HEK293 (cell line): Measurements from ENCODE around the gene TPRA1.

ENCODE experiments used
- KLF10 ChIP-seq: fragments of 450-650 bp; IDR thresholded peaks from 2 replicates; pipeline ENCODE4 v1.5.1; 2018; ENCODE audit warnings: missing biosample characterization, mild to moderate bottlenecking, missing genetic modification characterization
- PRDM10 ChIP-seq: fragments of 450-650 bp; formaldehyde crosslinking; IDR thresholded peaks from 2 replicates; pipeline ENCODE4 v1.5.1; 2016; ENCODE audit warnings: missing biosample characterization, missing genetic modification characterization
- PRDM6 ChIP-seq: fragments of 450-650 bp; formaldehyde crosslinking; IDR thresholded peaks from 2 replicates; pipeline ENCODE4 v1.5.1; 2017; ENCODE audit warnings: missing biosample characterization, missing genetic modification characterization
- RBAK ChIP-seq: fragments of 450-650 bp; formaldehyde crosslinking; IDR thresholded peaks from 2 replicates; pipeline ENCODE4 v1.5.1; 2016; ENCODE audit warnings: missing biosample characterization, missing genetic modification characterization
- SETDB1 ChIP-seq: IDR thresholded peaks from one replicate; pipeline ENCODE4 v1.6.1; 2017; ENCODE audit warnings: mild to moderate bottlenecking, low read length, moderate library complexity, mixed read lengths; ENCODE audit not compliant: insufficient read length
- SP2 ChIP-seq: fragments of 450-650 bp; formaldehyde crosslinking; IDR thresholded peaks from 2 replicates; pipeline ENCODE4 v1.5.1; 2016; ENCODE audit warnings: missing biosample characterization, missing genetic modification characterization
- SP7 ChIP-seq: fragments of 450-650 bp; formaldehyde crosslinking; IDR thresholded peaks from 2 replicates; pipeline ENCODE4 v1.5.1; 2016; ENCODE audit warnings: missing biosample characterization, missing genetic modification characterization
- TRIM28 ChIP-seq: IDR thresholded peaks from 2 replicates; pipeline ENCODE4 v1.6.1; 2011; ENCODE audit warnings: low read length, control low read depth, borderline replicate concordance
- ZBTB11 ChIP-seq: fragments of 450-650 bp; formaldehyde crosslinking; conservative IDR thresholded peaks from 2 replicates; pipeline ENCODE4 v1.5.1; 2016; ENCODE audit warnings: low read depth, missing biosample characterization, missing genetic modification characterization
- ZBTB26 ChIP-seq: fragments of 450-650 bp; formaldehyde crosslinking; optimal IDR thresholded peaks from 2 replicates; pipeline ENCODE3; 2016; ENCODE audit warnings: missing biosample characterization, mild to moderate bottlenecking, missing genetic modification characterization
- ZBTB44 ChIP-seq: fragments of 450-650 bp; IDR thresholded peaks from 2 replicates; pipeline ENCODE4 v1.5.1; 2018; ENCODE audit warnings: missing biosample characterization, mild to moderate bottlenecking, missing genetic modification characterization
- ZBTB8A ChIP-seq: fragments of 450-650 bp; formaldehyde crosslinking; IDR thresholded peaks from 2 replicates; pipeline ENCODE4 v1.5.1; 2016; ENCODE audit warnings: missing biosample characterization, missing genetic modification characterization
- ZFP37 ChIP-seq: fragments of 450-650 bp; formaldehyde crosslinking; IDR thresholded peaks from 2 replicates; pipeline ENCODE4 v1.5.1; 2016; ENCODE audit warnings: missing biosample characterization, missing genetic modification characterization
- ZNF280D ChIP-seq: fragments of 450-650 bp; formaldehyde crosslinking; IDR thresholded peaks from 2 replicates; pipeline ENCODE4 v1.5.1; 2016; ENCODE audit warnings: missing biosample characterization, missing genetic modification characterization
- ZNF335 ChIP-seq: fragments of 450-650 bp; formaldehyde crosslinking; conservative IDR thresholded peaks from 2 replicates; pipeline ENCODE4 v1.5.1; 2016; ENCODE audit warnings: missing biosample characterization, missing genetic modification characterization
- ZNF521 ChIP-seq: fragments of 450-650 bp; formaldehyde crosslinking; IDR thresholded peaks from 2 replicates; pipeline ENCODE4 v1.5.1; 2017; ENCODE audit warnings: missing biosample characterization, mild to moderate bottlenecking, missing genetic modification characterization
- ZNF600 ChIP-seq: fragments of 450-650 bp; formaldehyde crosslinking; IDR thresholded peaks from 2 replicates; pipeline ENCODE4 v1.5.1; 2016; ENCODE audit warnings: missing biosample characterization, missing genetic modification characterization
- ZNF621 ChIP-seq: fragments of 450-650 bp; formaldehyde crosslinking; IDR thresholded peaks from 2 replicates; pipeline ENCODE4 v1.5.1; 2017; ENCODE audit warnings: missing biosample characterization, missing genetic modification characterization
- ZNF704 ChIP-seq: fragments of 450-650 bp; formaldehyde crosslinking; IDR thresholded peaks from 2 replicates; pipeline ENCODE4 v1.5.1; 2016; ENCODE audit warnings: missing biosample characterization, missing genetic modification characterization
- ZNF776 ChIP-seq: fragments of 450-650 bp; formaldehyde crosslinking; IDR thresholded peaks from 2 replicates; pipeline ENCODE4 v1.5.0; 2017; ENCODE audit warnings: missing biosample characterization, missing genetic modification characterization, borderline replicate concordance
- ZSCAN30 ChIP-seq: fragments of 450-650 bp; IDR thresholded peaks from 2 replicates; pipeline ENCODE4 v1.5.1; 2018; ENCODE audit warnings: missing biosample characterization, mild to moderate bottlenecking, missing genetic modification characterization, moderate library complexity
- ZXDB ChIP-seq: fragments of 450-650 bp; formaldehyde crosslinking; IDR thresholded peaks from 2 replicates; pipeline ENCODE4 v1.5.1; 2016; ENCODE audit warnings: missing biosample characterization, missing genetic modification characterization

TPRA1 gene

GRCh38 chr3:127590593-127591465 lies at the start of gene TPRA1 (continued):
- peak; percentile 94 for TF ChIP-seq PRDM10
- peak; percentile 97 for TF ChIP-seq ZSCAN30 (tag by site-specific recombination)
- TF ChIP-seq ZNF704 (tag by site-specific recombination), result no peak
- peak; percentile 83 for TF ChIP-seq ZBTB8A (tag by site-specific recombination)
- no peak for TF ChIP-seq ZNF521 (tag by site-specific recombination)
- TF ChIP-seq TRIM28, result peak; percentile 84; the same call in 1 of the 2 replicates
- TF ChIP-seq ZNF600 (tag by site-specific recombination), result peak; percentile 81; the same call in 1 of the 2 replicates
- TF ChIP-seq RBAK (tag by site-specific recombination), result no peak
- peak; percentile 78 for TF ChIP-seq ZBTB11 (tag by site-specific recombination)
- TF ChIP-seq SP2 (tag by site-specific recombination), result peak; percentile 86
- no peak for TF ChIP-seq ZNF621 (tag by site-specific recombination)
- TF ChIP-seq ZBTB44 (tag by site-specific recombination), result peak; percentile 49; the same call in 1 of the 2 replicates
- TF ChIP-seq ZNF280D (tag by site-specific recombination), result no peak
- TF ChIP-seq ZXDB (tag by site-specific recombination), result 0 out of 2 replicates have a peak, but pooled peaks have one; percentile 35
- no peak for TF ChIP-seq ZNF776 (tag by site-specific recombination)
- no peak for TF ChIP-seq PRDM6
- TF ChIP-seq ZFP37 (tag by site-specific recombination), result 0 out of 2 replicates have a peak, but pooled peaks have one; percentile 66
- TF ChIP-seq ZBTB26, result peak; percentile 61
- TF ChIP-seq ZNF335 (tag by site-specific recombination), result peak; percentile 55
- peak; percentile 22 for TF ChIP-seq SETDB1
- TF ChIP-seq SP7 (tag by site-specific recombination), result peak; percentile 28; the same call in 1 of the 2 replicates
- TF ChIP-seq KLF10 (tag by site-specific recombination), result peak; percentile 78
